UCSD-AML1 (cell line): ENCODE data around the gene HBS1L.

ENCODE experiments used
- DNase-seq: peaks from one replicate; lab custom pipeline; 2025; ENCODE audit not compliant: unreplicated experiment; lab: John Stamatoyannopoulos, UW

The HBS1L gene

DNA sequence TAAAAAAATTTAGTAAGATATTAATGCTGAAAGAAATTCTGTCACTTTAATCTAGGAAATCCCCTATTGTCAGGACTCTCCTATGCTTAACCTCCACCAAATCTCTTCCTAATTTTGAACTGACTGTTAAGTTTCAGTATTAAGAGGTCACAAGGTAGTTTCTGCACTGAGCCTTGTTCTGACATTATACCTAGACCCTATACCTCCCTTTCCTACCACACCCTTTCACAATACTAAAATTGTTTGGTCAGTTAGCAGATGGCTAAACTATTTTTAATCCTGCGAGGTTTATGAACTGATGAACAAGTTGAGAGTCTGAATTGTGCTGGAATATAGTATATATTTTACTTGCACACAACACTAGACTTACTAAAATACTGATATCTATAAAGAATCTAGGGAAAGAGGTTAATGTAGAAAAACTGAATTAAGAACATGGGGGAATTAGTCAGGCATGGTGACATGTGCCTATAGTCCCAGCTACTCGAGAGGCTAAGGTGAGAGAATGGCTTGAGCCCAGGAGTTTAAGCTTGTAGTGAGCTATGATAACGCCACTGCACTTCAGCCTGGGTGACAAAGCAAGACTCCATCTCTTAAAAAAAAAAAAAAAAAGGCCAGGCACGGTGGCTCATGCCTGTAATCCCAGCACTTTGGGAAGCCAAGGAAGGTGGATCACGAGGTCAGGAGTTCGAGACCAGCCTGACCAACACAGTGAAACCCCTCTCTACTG, 51.5 kb downstream of the HBS1L start:
- no peak for DNase-seq

DNA sequence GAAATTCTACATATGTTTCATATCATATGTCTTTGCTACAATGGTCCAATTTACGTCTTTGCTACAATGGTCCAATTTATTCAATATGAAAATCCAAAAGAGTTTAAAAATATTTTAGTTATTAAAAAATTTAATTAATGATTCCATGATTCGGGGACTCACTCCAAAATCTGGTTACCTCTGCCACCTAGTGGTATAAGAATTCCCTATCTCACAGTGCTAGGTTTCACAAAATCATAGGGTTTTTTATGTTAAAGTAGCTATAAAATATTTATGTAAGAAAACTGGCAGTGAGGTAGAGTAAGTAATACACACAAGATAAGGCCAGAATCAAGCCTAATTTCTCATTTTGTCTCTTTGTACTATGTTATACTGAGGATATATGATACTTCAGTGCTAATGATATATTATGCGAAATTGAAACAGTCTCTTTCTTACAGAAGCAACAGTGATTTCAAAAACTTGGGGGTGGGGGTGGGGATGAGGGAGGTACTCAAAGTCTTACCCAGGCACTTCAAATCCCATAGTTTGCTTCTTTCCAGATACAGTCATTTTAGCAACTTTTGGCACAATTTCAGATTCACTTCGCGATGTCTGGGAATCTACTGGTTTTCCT, 52.3 kb downstream of the HBS1L start:
- no peak for DNase-seq

DNA sequence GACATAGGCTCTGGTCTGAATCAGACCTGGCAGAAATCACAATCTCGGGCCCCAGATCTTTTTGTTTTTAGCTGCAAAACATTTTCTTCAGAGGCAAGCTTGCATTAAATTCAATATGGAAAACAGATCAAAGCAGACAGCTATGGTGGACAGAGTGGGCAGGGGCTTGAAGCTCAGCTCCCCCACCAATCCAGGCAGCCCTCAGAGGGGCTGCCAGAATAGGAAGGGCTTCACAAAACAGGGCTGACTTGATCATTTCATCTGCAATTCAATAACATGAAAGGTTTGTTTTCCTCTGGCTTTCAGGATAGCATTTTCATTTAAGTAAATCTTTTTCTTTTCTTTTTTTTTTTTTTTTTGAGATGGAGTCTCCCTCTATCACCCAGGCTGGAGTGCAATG, 55.5 kb downstream of the HBS1L start:
- DNase-seq = no peak

DNA sequence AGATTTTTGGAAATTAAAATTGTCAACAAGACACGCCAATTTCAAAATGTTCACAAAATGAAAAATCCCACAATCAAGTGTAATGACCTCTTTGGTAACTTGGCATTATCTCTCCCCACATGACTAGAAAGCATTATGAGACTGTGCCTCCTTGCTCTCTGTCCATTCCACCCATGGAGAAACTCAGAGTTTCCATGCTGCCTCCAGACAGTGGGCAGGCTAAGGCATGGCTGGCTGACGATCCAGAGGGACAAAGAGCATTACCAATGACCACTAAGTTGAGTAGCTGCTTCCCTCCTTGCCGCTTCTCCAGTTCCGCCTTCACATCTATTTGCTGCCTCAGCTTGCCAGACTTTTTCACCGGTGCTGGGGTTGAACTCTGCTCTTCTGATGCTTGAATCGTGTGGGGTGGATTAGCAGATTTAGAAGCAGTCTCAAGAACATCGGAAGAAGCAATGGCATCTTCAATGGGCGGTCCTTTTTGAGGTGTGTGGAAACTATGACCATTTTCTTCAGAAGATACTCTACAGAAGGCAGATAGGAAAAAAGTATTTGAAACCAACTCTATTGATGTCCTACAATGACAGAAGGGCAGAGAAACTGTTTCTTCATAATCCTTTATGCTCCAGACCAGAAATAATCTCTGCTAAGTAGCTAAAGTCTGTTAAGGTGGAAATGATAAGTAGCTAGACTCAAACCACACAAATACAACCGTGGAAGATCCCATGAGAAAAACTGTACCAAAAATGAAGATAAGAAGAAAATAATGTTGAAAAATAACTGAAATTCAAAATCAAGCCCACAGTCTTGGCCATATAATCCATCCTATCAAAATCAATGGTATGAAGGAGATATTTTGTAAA, 57.3 kb downstream of the HBS1L start:
- no peak for DNase-seq

DNA sequence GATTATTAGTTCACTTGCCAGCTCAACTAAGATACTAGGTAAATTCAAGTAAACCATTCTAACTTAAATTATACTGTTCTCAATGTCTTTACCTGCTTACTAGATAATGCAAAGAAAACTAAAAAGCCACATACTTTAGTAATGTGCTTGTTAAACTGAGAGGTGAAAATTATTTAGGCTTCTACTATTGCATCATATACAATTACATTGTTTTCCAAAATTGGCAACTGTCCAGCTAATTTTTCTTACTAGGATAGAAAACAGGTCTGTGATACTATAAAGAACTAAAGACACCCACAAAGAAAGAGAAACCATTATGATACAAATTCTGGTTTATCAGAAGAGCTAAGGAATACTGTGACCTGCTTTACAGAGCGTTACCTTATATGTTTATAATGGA, 59.1 kb downstream of the HBS1L start:
- DNase-seq = no peak

DNA sequence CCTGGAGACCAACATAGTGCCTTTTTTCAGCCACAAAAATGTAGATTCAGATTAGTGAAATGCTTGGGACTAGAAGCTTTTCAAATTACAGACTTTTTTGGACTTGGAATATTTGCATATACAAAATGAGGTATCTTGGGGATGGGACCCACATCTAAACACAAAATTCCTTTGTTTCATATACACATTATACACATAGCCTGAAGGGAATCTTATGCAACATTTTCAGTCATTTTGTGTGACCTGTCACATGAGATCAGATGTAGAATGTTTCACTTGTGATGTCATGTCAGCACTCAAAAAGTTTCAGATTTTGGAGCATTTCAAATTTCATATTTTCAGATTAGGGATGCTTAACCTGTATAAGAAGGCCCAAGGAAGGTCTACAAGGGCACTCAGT, 60.2 kb downstream of the HBS1L start:
- no peak for DNase-seq

DNA sequence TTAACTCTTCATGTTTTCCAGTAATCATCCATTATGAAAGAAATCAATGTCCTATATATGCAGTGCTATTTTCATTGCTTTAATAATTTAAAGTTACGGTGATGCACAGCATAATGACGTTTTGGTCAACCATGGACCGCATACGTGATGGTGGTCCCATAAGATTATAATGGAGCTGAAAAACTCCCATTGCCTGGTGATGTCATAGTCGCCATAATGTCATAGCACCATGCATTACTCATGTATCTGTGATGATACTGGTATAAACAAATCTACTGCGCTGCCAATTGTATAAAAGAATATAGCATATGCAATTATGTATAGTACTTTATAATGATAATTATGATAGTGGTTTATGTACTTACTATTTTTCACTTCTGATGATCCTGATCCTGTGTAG, 62.5 kb downstream of the HBS1L start:
- DNase-seq = no peak

DNA sequence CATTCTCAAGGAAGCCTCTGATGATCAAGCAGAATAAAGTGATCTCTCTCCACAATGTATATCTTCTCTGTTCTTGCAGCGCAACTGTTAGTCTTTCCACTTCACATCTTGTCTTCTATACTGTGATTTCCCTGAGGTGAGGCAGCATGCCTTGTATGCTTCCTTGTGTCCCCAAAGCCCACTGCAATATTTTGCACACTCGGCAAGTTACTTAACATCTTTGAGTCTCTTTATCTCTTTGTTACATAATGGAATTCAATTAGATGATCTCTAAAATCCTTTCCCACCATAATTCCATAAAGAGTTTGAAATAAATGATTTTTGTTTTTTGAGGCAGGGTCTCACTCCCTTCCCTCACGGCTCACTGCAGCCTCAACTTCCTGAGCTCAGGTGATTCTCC, 64.4 kb downstream of the HBS1L start:
- no peak for DNase-seq

DNA sequence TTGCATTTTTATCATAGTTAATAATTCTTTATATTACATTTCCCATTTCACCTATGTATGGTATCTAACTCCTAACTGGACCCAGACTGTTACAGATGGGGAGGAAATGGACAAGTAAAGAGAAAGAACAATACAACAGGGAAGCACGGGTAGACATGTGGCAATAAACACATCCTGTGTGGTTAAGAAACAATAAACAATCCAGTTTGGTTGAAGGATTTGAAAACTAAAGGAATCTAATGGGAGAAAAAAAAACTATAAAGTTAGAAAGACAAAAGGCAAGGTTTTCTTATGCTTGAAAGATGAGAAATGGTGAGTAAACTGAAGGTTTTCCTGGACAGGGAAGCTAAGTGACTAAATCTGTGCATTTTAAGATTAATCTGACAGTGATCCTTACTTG, 69.8 kb downstream of the HBS1L start:
- no peak for DNase-seq

DNA sequence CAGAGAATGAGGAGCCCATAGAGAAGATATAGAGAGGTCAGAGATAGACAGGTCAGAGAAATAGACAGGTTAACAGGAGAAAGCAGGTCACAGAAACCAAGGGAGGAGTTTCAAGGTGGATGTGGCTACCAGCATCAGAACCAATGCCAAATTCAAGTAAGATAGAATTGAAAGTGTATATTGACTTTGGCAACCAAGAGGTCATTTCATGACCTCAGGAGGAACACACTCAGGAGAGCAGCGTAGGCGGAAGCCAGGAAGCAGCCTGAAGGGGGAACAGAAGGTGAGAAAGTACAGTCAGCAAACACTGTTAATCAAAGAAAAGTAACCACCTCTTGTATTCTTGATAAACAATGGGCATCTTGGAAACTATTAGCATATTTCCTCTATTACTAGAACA, 70.8 kb downstream of the HBS1L start:
- DNase-seq = no peak

DNA sequence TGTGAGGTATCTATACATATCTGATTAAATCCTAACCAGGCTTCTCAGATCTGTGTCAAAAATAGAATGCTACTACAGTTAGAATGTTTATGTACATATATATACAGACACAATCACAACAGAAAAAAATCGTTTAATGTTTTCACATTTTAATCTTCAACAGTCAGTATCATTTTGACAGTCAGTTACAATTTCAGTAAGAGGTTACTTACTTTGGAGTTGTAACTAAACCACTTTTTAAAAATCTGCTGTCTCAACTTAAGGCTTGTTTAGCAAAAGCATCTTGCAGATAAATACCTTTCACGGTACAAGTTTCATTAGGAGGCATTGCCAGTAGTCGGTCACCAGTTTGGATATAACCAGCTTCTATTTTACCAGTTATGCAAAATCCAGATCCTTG, 72.5 kb downstream of the HBS1L start:
- no peak for DNase-seq

DNA sequence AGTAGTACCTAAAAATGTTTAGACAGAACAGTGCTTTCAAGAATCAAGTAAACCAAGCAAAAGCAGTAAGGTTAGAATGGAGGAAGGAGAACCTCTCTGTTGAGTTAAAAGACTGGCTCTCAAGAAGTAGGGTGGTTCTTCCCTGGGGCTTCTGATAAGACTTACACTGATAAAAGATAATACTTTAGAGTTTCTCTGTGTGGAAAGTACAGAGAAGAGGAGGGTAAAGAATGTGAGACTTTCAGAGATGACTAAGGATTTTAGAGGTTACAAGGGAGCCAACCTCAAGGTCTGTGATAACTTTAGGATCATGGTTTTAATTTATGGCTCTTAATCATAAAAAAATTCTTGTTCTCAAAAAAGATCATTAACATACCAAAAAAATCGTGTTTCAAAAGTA, 73.8 kb downstream of the HBS1L start:
- DNase-seq = no peak

DNA sequence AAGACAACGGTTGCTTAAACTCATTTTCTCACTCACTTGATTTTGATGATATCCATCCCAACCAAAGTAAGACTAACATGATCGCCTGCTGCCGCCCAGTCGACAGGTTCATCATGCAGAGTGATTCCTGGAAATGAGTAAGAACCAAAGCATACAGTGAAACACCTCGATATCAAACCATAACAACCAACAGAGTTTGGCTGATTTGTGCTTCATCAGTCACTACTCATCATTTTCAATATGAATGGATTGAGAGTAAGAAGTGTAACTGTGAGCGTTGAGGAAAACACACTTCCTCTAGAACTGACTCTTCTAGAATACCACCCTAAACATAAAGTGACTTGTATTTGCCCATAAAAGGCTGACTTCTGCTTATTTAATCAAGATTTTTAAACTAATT, 75.5 kb downstream of the HBS1L start:
- no peak for DNase-seq

DNA sequence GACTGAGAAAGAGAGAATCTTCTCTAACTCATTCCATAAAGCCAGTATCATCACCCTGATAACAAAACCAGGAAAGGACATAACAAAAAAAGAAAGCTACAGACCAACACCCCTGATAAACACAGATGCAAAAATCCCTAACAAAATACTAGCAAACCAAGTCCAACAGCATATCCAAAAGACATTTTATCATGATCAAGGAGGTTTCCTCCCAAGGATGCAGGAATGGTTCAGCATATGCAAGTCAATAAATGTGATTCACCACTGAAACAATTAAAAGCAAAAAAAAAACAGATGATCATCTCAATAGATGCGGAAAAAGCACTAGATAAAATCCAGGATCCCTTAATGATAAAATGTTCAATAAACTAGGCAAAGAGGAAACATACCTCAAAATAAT, 80.3 kb downstream of the HBS1L start:
- no peak for DNase-seq

DNA sequence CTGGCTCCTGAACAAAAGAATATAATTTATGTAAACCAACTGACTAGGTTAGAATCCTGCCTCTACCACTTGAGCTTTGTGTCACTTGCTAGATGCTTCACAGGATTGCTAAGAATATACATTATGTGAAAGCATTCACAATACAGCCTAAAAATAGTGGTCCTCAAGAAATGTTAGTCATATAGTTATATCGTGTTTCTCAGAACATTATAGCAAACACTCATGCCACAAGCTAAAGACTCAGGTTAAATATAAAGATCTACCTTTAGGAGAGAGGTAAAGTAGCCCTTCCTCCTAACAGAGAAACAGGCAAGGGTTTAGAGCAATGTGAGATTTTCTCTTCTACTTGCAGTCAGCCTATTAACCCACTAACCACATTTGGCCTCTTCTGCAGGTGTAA, 86.9 kb downstream of the HBS1L start:
- DNase-seq = no peak

DNA sequence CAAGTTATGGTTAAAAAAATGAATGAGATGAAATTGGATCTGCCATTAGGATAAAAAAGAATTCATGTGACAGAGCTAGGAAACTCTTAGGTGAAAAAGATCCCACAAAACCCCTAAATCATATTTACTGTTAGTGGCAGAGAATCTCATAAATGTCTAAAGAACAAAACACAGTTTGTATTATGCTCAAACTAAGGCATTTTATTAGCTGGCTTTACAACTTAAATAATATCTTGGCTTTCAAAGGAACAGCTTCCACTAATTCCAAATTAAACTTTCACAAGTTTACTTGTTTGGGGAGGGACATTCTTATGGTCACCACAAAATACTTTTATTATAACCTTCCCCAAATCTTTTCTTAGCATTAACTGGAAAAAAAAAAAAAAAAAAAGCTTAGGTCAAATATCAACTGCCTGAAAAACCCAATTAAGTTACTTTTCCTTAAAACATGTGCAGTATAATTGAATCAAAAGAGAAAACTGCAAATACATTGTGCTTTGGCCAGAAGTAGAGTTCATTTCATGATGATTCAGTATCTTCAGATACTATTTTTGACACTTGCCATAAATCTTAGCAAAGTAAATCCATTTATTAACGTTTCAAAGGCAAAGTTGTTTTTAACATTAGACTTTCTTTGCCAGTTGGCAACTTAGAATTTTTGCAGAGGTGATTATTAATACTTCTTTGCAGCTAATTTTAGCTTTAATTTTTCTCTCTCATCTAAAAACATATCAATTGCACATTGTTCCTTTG, 90.0 kb downstream of the HBS1L start:
- DNase-seq = no peak

DNA sequence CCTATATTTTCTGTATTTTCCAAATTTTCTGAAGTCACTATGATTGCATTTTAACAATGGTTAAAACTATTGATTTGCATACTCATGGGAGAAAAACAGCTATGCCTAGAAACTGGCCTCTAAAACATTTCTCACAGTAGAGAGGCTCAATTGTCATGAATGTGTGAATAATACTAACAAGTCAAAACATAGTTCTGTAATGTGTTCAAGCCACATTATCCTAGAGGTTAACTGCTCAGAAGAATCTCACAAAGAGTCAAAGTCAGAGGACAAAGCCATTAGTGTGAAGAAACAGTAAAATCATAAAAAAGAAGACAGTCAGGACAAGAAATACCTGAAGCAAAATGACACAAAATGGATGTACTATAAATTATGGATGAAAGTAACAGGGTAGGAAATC, 92.2 kb downstream of the HBS1L start:
- DNase-seq = no peak

DNA sequence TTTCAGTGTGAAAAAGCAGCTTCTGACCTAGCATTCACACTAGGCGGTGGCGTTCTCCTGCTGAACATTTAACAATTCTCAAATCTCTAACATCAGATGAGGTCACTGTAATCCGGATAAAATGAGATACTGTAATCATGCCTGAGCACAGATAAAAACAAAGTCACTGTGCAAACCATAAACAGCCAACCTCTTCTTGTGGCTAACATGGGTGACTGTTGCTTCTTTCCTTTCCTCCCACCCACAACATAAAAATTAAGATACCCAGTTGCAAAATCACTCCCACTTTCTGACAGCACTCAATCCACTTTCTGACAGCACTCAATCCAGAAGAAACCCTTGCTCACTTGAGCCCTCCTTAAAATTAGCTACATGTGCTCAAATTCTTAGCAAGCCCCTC, 93.3 kb downstream of the HBS1L start:
- DNase-seq = no peak

DNA sequence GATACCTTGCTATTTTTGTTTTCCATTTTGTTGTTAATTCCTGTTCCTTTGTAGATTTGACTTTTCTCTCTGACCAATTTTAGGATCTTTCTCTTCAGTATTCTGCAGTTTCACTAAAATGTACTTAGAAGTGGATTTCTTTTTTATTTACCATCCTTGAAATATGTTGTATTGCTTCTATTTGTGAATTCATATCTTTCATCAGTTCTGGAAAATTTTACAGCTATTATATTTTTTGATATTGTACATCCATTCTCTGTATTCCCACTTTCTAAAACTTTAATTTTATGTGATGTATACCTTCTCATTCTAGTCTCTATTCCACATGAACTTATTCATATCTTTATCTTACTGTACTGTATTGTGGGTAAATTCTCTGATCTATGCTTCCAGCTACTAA, 95.0 kb downstream of the HBS1L start:
- no peak for DNase-seq

DNA sequence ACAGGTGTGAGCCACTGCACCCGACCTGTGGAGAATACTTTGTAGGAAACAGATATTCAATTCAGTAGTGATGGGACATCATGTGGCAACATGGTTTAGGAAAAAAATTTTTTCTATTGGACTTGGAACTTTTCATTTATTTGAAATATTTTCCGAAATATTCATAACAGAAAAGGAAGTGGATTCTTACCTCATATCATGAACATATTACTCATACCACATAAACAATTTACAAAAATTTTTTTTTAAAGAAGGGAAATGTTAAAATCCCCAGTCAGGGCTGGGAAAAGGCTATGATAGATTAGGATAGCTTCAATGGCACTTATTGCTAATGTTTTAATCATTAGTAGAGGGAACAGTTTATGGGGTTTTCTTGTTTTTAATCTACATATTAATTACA, 97.9 kb downstream of the HBS1L start:
- DNase-seq = no peak

DNA sequence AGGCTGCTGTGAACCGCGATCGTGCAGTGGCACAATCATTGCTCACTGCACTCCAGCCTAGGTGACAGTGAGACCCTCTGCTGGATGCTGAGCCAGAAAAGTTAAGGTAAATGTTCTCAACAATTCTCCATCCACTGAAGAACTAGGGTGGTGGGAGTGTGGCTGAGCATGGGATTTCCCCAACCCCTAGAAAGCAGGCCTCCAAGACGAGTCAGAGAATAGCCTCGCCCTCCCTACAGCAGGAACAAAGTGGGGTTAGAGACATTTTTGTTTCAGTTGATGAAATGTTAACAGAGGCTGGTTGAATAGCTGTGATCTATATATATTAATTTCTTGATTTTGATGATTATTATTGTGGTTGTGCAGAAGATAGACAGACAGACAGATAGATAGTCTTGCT, 98.6 kb downstream of the HBS1L start:
- no peak for DNase-seq
